ENCODE data around the gene OPCML. TPM values are rescaled to one million over a fixed set of nuclear protein-coding genes. Genes with fewer than 3 reads are reported as not detected.

Gene OPCML
- total and polyA plus RNA-seq, 2 of the 13 experiments (the other 11 are each of a cell fraction or from before 2014, with no cell fraction given), result not detected

DNA sequence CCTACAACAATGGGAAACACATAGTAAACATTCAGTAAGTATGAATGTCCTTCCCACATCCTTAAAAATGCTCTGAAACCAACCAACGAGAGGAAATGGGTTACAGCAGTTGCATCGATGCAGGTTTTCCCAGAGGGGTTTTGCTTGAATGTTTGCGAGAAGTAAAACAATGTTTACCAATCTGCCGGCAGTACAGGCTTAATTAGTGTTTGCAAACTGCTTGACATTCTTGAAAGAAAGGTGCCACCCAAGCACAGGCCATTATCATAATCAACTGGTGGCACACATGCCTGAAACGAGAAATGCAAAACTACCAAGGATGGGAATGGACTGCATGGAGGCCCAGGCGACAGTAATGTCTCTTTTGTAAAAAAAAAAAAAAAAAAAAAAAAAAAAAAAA lies 27.1 kb upstream of the OPCML start:
- ChIA-PET POLR2A (no interaction called here), CTCF (ENCODE audit: low intra/inter-chr PET ratio, low total read pairs) (no interaction called here)
- intact Hi-C loops (cut with micrococcal nuclease; ENCODE audit: unreplicated experiment), result no loop called here
- TF ChIP-seq, protein P1, sequence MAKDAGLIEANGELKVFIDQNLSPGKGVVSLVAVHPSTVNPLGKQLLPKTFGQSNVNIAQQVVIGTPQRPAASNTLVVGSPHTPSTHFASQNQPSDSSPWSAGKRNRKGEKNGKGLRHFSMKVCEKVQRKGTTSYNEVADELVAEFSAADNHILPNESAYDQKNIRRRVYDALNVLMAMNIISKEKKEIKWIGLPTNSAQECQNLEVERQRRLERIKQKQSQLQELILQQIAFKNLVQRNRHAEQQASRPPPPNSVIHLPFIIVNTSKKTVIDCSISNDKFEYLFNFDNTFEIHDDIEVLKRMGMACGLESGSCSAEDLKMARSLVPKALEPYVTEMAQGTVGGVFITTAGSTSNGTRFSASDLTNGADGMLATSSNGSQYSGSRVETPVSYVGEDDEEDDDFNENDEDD (CRISPR knock-in tag; IDR thresholded peaks at IDR 0.05; ENCODE audit: borderline replicate concordance), result no peak
- TF ChIP-seq ZMYM4 (CRISPR knock-in tag; IDR thresholded peaks at IDR 0.05) (no peak), HCFC1 (IDR thresholded peaks at IDR 0.05; ENCODE audit: low read depth, low read length) (no peak), NAIF1 (CRISPR knock-in tag; IDR thresholded peaks at IDR 0.05; ENCODE audit: borderline replicate concordance) (no peak), ZNF660 (CRISPR knock-in tag; IDR thresholded peaks at IDR 0.05; ENCODE audit: borderline replicate concordance, low read depth) (no peak), POLR2AphosphoS5 (IDR thresholded peaks at IDR 0.05; ENCODE audit: low read depth, low read length) (no peak), ZKSCAN1 (IDR thresholded peaks at IDR 0.05; ENCODE audit: low read length) (no peak), ZNF17 (CRISPR knock-in tag; IDR thresholded peaks at IDR 0.05) (no peak)
- TF ChIP-seq, protein P2, sequence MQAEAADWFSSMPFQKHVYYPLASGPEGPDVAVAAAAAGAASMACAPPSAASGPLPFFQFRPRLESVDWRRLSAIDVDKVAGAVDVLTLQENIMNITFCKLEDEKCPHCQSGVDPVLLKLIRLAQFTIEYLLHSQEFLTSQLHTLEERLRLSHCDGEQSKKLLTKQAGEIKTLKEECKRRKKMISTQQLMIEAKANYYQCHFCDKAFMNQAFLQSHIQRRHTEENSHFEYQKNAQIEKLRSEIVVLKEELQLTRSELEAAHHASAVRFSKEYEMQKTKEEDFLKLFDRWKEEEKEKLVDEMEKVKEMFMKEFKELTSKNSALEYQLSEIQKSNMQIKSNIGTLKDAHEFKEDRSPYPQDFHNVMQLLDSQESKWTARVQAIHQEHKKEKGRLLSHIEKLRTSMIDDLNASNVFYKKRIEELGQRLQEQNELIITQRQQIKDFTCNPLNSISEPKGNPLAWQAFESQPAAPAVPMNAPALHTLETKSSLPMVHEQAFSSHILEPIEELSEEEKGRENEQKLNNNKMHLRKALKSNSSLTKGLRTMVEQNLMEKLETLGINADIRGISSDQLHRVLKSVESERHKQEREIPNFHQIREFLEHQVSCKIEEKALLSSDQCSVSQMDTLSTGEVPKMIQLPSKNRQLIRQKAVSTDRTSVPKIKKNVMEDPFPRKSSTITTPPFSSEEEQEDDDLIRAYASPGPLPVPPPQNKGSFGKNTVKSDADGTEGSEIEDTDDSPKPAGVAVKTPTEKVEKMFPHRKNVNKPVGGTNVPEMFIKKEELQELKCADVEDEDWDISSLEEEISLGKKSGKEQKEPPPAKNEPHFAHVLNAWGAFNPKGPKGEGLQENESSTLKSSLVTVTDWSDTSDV (CRISPR knock-in tag; IDR thresholded peaks at IDR 0.05), result no peak
- TF ChIP-seq, protein P3, sequence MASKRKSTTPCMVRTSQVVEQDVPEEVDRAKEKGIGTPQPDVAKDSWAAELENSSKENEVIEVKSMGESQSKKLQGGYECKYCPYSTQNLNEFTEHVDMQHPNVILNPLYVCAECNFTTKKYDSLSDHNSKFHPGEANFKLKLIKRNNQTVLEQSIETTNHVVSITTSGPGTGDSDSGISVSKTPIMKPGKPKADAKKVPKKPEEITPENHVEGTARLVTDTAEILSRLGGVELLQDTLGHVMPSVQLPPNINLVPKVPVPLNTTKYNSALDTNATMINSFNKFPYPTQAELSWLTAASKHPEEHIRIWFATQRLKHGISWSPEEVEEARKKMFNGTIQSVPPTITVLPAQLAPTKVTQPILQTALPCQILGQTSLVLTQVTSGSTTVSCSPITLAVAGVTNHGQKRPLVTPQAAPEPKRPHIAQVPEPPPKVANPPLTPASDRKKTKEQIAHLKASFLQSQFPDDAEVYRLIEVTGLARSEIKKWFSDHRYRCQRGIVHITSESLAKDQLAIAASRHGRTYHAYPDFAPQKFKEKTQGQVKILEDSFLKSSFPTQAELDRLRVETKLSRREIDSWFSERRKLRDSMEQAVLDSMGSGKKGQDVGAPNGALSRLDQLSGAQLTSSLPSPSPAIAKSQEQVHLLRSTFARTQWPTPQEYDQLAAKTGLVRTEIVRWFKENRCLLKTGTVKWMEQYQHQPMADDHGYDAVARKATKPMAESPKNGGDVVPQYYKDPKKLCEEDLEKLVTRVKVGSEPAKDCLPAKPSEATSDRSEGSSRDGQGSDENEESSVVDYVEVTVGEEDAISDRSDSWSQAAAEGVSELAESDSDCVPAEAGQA (IDR thresholded peaks at IDR 0.05; ENCODE audit: low read depth), result no peak
- TF ChIP-seq, protein P3 (CRISPR knock-in tag; IDR thresholded peaks at IDR 0.05; ENCODE audit: borderline replicate concordance), result no peak
- TF ChIP-seq, protein P4, sequence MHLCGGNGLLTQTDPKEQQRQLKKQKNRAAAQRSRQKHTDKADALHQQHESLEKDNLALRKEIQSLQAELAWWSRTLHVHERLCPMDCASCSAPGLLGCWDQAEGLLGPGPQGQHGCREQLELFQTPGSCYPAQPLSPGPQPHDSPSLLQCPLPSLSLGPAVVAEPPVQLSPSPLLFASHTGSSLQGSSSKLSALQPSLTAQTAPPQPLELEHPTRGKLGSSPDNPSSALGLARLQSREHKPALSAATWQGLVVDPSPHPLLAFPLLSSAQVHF (CRISPR knock-in tag; IDR thresholded peaks at IDR 0.05), result no peak
- TF ChIP-seq, protein P5, sequence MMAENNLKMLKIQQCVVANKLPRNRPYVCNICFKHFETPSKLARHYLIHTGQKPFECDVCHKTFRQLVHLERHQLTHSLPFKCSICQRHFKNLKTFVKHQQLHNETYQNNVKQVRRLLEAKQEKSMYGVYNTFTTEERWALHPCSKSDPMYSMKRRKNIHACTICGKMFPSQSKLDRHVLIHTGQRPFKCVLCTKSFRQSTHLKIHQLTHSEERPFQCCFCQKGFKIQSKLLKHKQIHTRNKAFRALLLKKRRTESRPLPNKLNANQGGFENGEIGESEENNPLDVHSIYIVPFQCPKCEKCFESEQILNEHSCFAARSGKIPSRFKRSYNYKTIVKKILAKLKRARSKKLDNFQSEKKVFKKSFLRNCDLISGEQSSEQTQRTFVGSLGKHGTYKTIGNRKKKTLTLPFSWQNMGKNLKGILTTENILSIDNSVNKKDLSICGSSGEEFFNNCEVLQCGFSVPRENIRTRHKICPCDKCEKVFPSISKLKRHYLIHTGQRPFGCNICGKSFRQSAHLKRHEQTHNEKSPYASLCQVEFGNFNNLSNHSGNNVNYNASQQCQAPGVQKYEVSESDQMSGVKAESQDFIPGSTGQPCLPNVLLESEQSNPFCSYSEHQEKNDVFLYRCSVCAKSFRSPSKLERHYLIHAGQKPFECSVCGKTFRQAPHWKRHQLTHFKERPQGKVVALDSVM (CRISPR knock-in tag; IDR thresholded peaks at IDR 0.05), result no peak

More for the DNA sequence above, 27.1 kb upstream of the OPCML start:
- Histone ChIP-seq H3K4me1 (ENCODE audit: insufficient read depth, low read length) (no peaks in the 10 kb centered on the region), H3K4me2 (ENCODE audit: low read depth, low read length) (no peak overlapping the region), H3K36me3 (replicated peaks in 1 of 2; ENCODE audit: control insufficient read depth in 1 of 2, insufficient read depth in 2 of 2, low read length in 2 of 2) (no peaks in the 10 kb centered on the region), H4K20me1 (ENCODE audit: insufficient read depth, low read length) (no peaks in the 10 kb centered on the region), H3K27ac (ENCODE audit: extremely low read length, insufficient read depth, low read length) (no peak overlapping the region), H3K27me3 (ENCODE audit: control insufficient read depth in 1 of 2, insufficient read depth in 2 of 2, low read length in 2 of 2) (peaks cover 0 to 5% of the 10 kb centered on the region in 2 experiments; a peak in 1 of 5 replicates), H3K79me2 (ENCODE audit: insufficient read depth, low read length) (no peaks in the 10 kb centered on the region), H3K4me3 (replicated peaks in 1 of 3; ENCODE audit: insufficient read depth in 1 of 3, low read depth in 2 of 3, low read length in 3 of 3) (no peak overlapping the region), H3K9me3 (ENCODE audit: low read length) (no peaks in the 10 kb centered on the region), H3K9ac (ENCODE audit: insufficient read depth, low read depth, low read length) (no peak overlapping the region), H2AFZ (ENCODE audit: low read length) (no peak overlapping the region)
- WGBS (ENCODE audit: low lambda C conversion rate), result 13% methylated on average over 6 of the region's 6 CpGs
- no peak for ATAC-seq
- BruUV-seq (replicated peaks), result no TSS peak
- DNase-seq (ENCODE audit: low spot score), result no peak
- in situ Hi-C loops (cut with HindIII; ENCODE audit: extremely low pct_ligation_motif_present, low pct_unique_long_range_greater_than_20kb), result no loop called here
- no peak for FAIRE-seq

Data from HepG2 (cell line).